HG03095 (cell line): ENCODE data around the gene EPHA4.
A peak's percentile ranks its signal among the peaks of the same experiment; 100 is the strongest.

Source experiments
- ATAC-seq: cut with Tn5 transposase; IDR thresholded peaks from one replicate; pipeline ENCODE4 v1.9.1; 2021; ENCODE audit warnings: moderate library complexity; ENCODE audit not compliant: unreplicated experiment

EPHA4 gene

DNA sequence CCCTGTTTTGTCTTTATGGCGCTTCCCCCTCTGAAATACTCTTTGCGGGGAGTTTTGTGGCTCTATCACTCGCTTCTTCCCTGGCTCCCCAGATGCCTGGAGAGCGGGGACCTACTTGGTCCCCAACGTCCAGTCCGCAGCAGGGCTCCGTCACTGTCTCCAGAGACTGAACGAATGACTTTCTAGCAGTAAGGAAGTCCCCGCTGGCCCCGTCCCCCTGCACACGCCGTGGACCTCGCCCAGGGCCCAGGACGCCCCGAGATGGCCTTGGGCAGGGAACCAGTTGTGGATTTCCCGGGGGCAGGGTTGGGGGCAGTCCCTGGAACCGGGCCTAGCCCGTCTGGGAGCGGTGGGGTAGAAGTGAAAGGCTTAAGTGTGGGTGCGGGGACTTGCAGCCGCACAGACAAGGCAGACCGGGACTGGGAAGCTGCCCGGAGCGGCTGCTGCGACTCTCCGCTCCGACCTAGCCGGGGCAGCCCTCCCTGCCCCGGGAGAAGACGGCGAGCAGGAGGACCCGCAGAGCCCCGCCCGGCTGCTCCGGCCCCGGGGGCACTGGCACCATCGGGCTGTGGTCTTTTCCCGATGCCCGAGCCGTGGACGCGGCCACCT, 821 bp upstream of the EPHA4 start:
- peak; percentile 30 for ATAC-seq

DNA sequence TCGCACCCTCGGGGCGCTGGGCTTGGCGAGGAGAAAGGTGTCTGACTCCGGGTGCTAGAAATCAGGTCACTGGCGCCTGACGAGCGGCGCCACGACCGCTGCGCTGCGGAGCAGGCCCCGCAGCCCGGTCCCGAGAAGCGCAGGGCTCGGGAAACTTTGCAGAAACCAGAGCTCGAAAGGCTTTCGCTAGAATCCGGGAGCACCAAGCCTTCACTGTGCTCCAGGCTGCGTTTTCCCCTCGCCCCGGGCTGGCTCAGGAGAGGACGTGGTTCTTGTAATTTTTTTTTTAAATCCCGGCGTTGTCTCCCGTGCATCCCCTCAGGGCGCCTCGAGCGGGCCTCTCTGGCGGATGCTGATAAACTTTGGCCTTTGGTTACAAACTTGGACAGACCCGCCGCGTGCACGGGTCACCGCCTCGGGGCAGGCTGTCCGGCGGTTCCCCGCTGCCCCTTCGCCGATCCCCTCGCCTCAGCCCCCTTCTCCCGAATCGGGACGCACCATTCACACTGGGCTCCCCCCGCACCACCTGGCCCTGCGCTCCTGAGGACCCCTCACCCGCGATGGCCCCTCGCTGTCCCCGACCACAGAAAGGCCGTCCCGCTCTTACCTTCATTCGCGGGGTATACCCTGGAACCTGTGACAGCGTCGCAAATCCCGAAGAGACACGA, 419 bp downstream of the EPHA4 start:
- peak; percentile 13 for ATAC-seq

DNA sequence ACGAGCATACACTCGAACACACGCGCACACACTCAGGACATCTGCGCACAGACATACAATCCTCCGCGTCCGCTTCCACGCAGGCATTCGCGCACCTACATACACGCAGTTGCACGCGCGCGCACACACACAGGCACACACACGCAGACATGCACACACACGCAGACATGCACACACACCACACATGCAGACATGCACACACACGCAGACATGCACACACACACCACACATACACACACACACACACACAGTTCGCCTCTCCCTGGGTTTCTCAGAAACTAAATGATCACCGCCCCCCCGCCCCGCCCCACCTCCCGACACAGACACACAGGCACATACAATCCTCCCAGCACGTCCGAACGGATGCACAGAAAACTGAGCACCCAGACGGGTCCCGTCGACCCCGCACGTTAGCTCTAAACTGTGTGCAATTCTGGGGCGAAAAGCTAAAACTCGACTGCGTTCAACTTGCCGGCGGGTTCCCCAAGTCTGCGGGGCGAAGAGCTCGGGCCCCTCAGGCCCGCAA, 1.0 kb downstream of the EPHA4 start:
- no peak for ATAC-seq

DNA sequence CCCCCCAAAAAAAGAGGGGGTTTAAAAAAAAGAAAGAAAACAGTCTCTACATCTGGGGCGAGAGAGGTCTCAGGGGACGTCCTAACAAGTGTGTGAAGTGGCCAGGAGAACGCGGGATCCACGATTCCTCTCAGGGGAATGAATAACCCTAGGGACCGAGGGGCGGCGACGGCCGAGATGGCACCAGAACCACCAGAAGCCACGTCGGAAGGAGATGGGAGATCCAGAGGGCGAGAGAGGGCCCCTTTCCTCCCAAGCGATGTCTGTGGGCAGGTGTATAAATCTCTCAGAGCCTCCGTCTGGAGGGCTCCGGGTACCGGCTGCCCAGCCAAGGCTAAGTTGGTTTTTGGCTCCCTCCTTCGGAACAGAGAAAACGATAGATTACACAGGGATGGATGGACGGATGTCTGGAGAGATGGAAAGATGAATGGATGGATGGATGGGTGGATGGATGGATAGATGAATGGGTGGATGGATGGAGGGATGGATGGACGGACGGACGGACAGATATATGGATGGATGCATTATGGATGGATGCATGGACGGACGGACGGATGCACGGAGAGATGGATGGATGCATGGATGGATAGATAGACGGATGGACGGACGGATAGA, 1.7 kb downstream of the EPHA4 start:
- no peak for ATAC-seq

DNA sequence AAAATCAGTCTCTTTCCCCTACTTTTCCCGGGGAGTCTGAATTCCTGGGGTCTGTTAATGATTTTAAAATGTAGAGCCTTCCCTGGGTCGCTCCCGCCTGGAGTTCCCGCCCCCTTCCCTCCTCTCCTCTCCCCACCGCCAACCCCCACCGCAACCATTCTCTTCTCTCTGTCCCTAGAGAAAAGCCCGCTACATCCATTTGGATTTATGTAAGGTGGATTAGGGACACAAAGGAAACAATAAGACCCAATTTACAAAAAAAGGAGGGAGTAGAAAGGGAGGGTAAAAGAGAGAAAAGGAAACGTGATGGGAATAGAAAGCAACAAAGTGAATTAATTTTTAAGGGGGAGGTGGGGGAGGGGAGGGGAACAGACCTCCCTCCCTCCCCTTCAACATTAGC, 2.2 kb downstream of the EPHA4 start:
- ATAC-seq = no peak

DNA sequence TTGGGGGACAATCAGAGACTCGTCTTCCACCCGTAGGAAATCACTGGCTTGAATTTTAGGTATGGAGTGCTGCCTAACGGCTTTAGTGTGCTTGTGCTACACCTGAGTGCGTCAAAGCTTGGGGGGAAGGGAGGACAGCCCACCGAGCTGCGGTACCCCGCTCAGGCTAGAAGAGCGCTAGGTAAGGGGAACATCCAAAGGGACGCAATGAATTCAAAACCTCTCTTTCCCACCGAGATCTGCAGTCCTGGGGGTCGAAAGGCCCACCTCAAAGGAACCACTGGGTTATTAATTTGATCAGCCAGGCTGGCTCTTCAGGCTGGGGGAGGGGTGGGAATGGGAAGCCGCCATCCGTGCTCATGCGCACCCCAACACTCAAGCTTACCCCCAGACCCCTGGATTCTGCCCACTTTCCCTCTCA, 2.7 kb downstream of the EPHA4 start:
- no peak for ATAC-seq

DNA sequence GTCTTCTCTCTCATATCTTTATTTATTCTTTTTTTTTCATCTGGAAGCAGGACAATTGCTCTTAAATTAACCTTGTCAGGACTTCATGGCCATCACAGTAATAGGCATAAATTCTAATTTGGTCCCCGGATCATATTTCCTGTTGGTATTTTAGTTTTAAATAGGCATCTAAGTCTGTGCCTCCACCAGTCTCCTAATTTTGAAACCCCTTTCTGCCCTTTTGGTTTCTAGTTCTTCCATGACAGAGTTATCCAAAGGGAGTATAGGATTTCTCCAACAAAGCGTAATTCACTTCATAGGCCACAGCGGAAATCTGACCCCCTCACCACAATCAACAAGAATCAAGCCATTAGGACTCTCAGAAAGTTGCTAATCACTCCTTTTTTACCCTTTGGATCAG, 3.8 kb downstream of the EPHA4 start:
- no peak for ATAC-seq

DNA sequence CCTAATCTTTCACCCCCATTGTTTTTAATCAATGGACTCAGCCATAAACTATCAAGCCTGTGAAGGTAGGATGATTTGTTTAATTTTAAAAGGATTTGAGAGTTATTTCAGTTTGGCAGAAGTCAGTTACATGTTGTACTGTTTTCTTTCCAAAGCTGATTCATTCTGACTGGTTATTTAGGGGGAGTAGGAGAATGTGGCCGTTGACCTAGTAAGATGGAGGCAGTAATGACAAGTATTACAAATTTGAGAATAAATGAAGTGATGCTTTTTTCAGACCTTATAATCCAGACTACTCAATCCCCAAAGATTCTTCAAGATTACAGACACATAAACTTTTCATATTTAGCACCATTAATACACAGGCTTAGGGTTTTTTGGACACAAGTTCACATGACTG, 4.3 kb downstream of the EPHA4 start:
- no peak for ATAC-seq

DNA sequence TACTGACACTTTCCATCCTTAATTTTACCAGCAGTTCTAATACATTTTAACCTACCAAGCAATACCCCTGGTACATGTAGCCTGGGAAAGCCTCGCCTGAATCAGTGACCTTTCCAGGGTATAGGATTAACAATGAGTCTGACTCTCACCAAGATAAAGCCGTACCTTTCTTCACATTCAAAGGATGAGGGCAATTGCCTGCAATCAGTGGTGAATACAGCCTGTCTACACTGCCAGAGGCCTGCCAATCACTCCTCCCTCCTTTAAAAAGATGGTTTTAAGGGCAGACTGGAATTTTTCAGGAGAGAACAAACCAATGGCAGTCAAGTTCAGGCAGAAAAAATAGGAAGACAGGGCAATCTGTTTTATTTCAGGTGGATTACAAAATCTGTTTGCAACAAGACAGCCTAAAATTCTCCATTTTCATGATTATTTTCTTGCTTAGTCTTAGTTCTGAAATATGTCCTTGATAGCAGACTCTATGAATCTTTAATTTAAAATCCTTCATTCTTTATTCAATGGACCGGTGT, 4.8 kb downstream of the EPHA4 start:
- ATAC-seq = no peak

DNA sequence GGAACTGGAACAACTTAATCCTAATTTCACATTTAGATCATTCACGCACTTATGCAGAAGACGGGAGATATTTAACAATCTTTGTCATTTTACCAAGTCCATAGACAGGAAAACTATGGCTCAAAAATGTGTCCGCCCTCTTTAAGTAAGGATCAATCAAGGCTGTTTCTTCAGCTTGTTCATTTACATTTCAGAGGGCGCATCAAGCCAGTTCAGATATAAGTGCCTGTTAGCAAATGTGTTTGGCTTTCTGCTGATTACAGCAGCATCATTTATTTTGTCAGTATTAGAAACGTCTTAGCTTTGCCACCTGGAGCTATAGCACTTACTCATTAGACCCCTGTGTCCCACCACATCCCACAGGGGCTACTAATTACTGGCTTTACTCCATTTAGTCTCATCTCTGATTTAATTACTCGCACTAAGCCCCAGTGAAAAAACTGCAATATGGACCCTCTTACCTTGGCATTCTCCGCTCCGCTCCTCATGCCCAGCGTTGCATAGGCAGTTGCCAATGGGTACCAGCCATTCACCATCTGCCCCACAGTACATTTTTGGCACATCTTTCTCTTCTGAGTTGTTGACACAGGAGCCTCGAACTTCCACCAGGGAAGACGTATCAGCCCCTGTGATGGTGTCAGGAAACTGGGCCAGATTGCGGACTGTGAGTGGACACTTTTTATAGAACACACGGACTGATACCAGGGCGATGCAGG, 8.7 kb downstream of the EPHA4 start:
- ATAC-seq = no peak

DNA sequence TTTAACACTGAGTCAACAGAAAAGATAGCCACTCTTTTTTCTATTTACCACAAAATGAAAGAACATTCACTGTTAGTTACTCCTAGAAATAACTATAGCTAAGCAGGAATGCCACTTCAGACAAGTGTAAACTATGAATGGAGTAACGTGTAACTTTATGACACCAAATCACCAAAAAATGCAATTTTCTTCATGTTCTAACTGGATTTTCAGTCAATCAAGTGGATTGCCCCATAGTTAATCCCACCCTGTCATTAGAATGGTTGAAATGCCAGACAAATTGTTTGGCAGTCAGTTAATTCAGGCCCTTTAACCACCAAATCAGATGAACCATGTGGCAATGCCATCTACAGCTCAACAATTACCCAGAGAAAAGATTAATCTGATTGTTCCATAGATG, 9.9 kb downstream of the EPHA4 start:
- ATAC-seq = no peak

DNA sequence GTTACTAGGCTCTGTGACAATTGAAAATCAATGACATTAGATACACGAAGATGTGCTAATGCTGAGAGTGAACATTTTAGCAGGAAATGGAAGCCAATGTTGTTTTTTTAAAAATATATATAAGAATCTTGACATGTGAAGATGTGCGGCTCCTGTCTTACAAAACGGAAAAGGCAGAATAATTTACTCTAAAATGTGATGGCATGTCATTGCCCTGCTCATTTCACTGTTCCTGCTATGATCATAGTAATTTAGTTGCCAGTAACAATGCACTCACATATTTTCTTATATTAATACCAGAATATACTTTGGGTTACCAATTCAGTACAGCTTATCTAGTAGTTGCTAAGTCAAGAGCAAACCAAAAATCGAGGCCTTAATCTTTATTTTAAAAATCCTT, 10.3 kb downstream of the EPHA4 start:
- no peak for ATAC-seq

DNA sequence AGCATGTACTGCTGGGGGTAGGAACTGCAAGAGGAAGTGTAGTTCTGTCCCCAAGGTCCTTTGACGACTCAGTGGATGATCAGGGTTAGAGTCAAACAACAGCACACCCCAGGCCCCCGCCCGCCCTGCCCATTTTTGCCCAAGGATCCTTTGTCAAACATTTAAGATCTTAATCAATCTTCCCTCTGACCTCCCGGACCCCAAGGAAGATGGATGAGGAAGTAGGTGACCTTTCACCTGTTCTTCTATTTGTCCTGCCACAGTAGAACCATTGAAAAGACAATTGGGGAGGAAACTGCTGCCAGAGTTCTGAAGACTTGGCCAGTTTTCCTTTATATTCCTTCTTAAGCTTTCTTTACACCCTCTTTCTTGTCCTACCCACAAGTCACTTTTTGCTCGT, 12.1 kb downstream of the EPHA4 start:
- no peak for ATAC-seq

DNA sequence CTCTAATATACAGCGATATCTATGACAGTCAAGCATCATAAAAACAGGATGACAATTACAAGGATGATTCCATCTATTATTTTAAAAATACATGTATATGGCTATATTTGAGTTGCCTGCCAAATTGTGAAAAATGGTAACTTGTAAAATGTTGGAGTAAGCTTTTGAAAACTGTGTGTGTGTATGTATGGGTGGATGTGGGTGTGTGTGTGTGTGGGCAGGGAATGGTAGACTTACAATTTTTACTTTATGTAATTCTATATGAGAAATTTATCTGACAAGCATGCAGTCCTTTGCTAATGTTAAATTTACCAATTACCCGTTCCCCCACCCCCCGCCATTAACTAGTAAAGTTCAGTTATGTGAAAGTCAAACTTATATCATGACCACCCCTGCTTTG, 14.0 kb downstream of the EPHA4 start:
- ATAC-seq = no peak

DNA sequence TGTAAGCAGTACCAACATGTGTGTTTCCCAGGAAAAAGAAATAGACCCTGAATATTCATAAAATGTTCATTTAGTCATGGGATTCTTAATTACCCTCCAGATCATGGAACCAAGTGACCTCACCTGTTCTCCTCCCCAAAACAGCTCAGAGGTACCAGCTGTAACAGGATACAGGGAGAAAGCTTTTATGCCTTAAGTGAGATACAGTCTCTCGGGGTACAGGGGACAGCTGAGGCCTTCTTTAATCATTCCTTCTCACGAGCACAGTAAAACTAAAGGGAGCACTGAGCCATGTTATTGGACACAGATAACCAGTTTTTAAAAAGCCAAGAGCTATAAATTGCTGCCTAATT, 16.6 kb downstream of the EPHA4 start:
- ATAC-seq = peak; percentile 39

DNA sequence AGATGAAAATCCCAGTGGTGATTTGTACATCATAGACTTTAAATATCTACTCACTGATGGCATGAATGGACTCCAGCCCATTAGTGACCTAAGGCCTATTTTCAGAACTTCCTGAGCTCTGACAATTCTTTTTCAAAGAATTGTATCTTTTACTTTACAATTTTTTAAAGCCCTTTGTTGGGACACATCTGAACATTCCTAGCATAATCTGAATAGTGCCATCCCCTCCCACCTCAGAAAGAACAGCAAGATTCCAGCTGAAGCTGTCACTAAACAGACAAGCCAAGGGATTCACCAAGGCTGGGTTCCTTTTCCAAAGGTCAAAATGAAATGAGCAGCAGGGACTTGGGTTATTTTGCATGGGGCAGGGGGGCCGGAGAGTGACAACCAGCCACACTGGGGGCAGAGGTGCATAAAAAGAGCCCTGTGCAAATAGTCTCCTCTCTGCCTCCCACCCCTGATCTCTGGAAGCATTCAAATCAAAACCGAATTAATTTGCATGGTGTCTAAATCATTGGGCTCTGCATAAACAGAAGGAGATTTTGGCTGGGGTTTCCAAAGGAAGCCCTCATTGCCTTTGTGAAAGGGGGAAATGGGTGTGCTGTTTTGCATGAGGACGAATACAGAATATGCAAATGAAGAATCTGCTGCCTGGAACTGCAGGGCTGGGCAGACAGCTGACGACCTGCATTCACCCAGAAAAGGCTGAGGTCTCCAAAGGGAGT, 17.2 kb downstream of the EPHA4 start:
- ATAC-seq = peak; percentile 99

DNA sequence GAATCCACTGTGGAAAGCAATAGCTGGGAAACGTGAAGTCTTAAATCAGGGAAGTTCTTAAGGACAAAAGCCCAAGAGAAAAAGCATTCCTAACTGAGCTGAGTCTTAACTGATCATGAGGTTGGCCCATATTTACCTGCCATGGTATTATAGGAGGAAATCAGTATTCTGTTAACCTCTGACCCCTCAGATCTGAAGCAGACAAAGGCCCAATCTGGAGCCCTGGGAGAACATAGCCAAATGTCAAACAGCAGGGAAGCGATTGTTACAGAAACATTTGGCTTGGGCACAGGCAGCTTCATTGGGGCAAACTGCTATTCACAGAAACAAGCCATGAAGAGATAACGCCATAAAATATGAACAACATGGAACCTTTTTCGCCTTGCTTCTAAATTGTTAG, 18.8 kb downstream of the EPHA4 start:
- no peak for ATAC-seq

DNA sequence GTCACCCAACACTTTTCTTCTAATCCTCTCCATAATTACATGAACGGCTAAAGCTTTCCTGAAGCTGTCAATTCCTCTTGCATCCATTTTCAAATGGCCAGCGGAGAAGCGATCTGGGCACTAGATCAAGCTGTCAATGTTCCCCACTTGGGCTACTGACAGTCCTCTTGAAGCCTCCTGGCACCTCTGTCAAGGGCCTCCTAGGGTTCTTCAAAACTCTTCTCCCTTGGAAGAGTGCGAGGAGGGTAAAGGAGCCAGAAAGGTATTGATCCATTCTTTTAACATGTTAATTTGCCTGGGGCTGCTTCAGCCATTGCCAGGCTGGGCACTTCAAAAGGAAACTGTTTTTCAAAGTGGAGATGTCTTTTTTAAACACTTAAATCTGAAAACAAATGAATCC, 19.8 kb downstream of the EPHA4 start:
- ATAC-seq = no peak

DNA sequence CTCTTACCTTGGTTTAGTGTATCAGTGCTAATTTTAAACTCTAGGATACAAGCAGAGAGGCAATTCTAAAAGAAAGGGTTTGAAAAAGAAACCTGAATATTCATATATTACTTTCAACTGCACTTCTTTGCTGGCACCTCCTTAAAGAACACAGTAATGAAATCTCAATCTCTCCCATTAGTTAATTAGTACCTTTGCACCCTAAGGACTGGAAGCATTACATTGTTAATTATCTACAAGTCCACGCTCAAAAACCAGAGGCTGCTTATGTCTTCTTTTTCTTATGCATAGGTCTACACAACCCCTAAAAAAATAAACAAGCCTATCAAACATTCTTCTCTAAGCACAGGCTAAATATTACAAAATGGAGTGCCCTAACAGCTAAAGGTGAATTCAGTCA, 20.2 kb downstream of the EPHA4 start:
- no peak for ATAC-seq

DNA sequence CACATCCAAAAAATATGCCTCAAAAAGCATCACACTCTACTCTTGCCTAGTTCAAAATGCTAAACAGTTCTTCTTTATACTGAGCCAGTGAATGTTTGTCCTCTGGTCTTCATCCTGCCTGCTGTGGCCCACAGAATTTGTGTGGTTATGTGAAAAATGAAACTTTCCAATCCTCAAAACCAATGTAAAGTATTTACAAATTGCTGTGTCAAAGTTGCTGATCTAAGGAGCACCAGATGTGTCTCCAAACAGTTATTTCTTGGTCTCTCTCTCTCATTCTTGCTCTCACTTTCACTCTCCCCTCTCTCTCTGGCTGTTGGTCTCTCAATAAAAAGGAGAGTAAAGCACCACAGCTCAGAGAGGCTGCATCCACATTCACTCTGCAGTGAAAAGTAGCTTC, 23.0 kb downstream of the EPHA4 start:
- peak; percentile 73 for ATAC-seq
